Keratinocyte (primary cell): ENCODE results near the gene MGAT5. TPM values are rescaled to one million over a fixed set of nuclear protein-coding genes. Genes with fewer than 3 reads are reported as not detected.

Source experiments
- DNase-seq: peaks from one replicate; pipeline ENCODE4 v3.0.0-alpha.2; 2011; ENCODE audit warnings: low read depth, missing footprints, low spot score
- FAIRE-seq: peaks from 2 replicates; lab custom pipeline; 2011; peaks lifted over from hg19 to GRCh38; lab: Jason Lieb, UNC
- H2AFZ ChIP-seq: 2 replicates; pipeline ENCODE4 v1.6.0; 2012; ENCODE audit warnings: low read length, control low read depth, inconsistent platforms; ENCODE audit not compliant: control insufficient read depth
- H3K27ac ChIP-seq: 2 replicates; pipeline ENCODE4 v1.5.1; 2011; ENCODE audit warnings: low read length; ENCODE audit not compliant: control insufficient read depth, insufficient read depth
- H3K27me3 ChIP-seq: 3 replicates; pipeline ENCODE4 v1.6.0; 2011; ENCODE audit warnings: low read length; ENCODE audit not compliant: control insufficient read depth, insufficient read depth; ENCODE audit errors: extremely low read depth
- H3K36me3 ChIP-seq, 2 experiments: 2 replicates in 1 of 2; 3 replicates in 1 of 2; pipeline ENCODE4 v1.5.1; 2011; ENCODE audit warnings: low read length in 2 of 2, mild to moderate bottlenecking in 1 of 2; ENCODE audit not compliant: control insufficient read depth in 2 of 2, insufficient read depth in 2 of 2; ENCODE audit errors: extremely low read depth in 1 of 2
- H3K4me1 ChIP-seq: 3 replicates; pipeline ENCODE4 v1.5.1; 2011; ENCODE audit warnings: low read length; ENCODE audit not compliant: control insufficient read depth, insufficient read depth; ENCODE audit errors: extremely low read depth
- H3K4me2 ChIP-seq: 3 replicates; pipeline ENCODE4 v1.6.0; 2011; ENCODE audit warnings: low read depth, low read length; ENCODE audit not compliant: control insufficient read depth, insufficient read depth; ENCODE audit errors: extremely low read depth
- H3K4me3 ChIP-seq, 3 experiments: fragments of 200-600 bp in 1 of 3; sonication (generic) in 1 of 3; 2 replicates in 2 of 3; 3 replicates in 1 of 3; pipeline ENCODE4 v1.5.1; 2011 to 2016; ENCODE audit warnings: low read length in 3 of 3, mild to moderate bottlenecking in 3 of 3, control low read depth in 2 of 3, inconsistent platforms in 1 of 3, low read depth in 1 of 3, mixed read lengths in 1 of 3, mixed run types in 1 of 3, moderate library complexity in 1 of 3; ENCODE audit not compliant: control insufficient read depth in 2 of 3, insufficient read depth in 2 of 3; ENCODE audit errors: extremely low read depth in 1 of 3
- H3K79me2 ChIP-seq: 2 replicates; pipeline ENCODE4 v1.6.0; 2012; ENCODE audit warnings: low read length; ENCODE audit not compliant: control insufficient read depth, insufficient read depth
- H3K9ac ChIP-seq: 3 replicates; pipeline ENCODE4 v1.6.0; 2011; ENCODE audit warnings: low read length; ENCODE audit not compliant: control insufficient read depth, insufficient read depth; ENCODE audit errors: extremely low read depth
- H3K9me1 ChIP-seq: 3 replicates; pipeline ENCODE4 v1.6.0; 2011; ENCODE audit warnings: low read length; ENCODE audit not compliant: control insufficient read depth, insufficient read depth; ENCODE audit errors: extremely low read depth
- H3K9me3 ChIP-seq: 2 replicates; pipeline ENCODE4 v1.5.1; 2012; ENCODE audit warnings: low read depth, low read length; ENCODE audit not compliant: control insufficient read depth
- H4K20me1 ChIP-seq: 3 replicates; pipeline ENCODE4 v1.6.0; 2011; ENCODE audit warnings: low read length; ENCODE audit not compliant: control insufficient read depth, insufficient read depth; ENCODE audit errors: extremely low read depth
- CTCF ChIP-seq, 3 experiments: IDR thresholded peaks in 1 of 3; conservative IDR thresholded peaks in 1 of 3; optimal IDR thresholded peaks in 1 of 3; 2 replicates in 2 of 3; 3 replicates in 1 of 3; pipeline versions ENCODE3 to v1.5.1; 2011; ENCODE audit warnings: low read length in 3 of 3, mild to moderate bottlenecking in 3 of 3, moderate library complexity in 2 of 3, control low read depth in 1 of 3, inconsistent platforms in 1 of 3; ENCODE audit not compliant: insufficient read depth in 2 of 3; ENCODE audit errors: extremely low read depth in 1 of 3
- EZH2 ChIP-seq: IDR thresholded peaks from one replicate; pipeline ENCODE4 v1.6.1; 2012; ENCODE audit warnings: inconsistent platforms, mild to moderate bottlenecking, low read length, moderate library complexity
- dilution Hi-C: fragments of 300-500 bp; cut with MboI; formaldehyde crosslinking; loops from one replicate; pipeline ENCODE4 v1.7.0; 2020; ENCODE audit warnings: low sequenced_read_pairs; ENCODE audit not compliant: extremely low pct_ligation_motif_present
- polyA plus RNA-seq, 5 experiments: library from polyadenylated mRNA; depleted of rRNA in 3 of 5; stranded (reverse) in 3 of 5; stranded (forward) in 1 of 5; unstranded in 1 of 5; fragments of >200 nt; gene quantifications; 1 replicate in 1 of 5; 2 replicates in 3 of 5; 3 replicates in 1 of 5; pipeline versions ENCODE4 v1.2.1 to v1.2.3, GENCODE V29; 2011 to 2012; ENCODE audit warnings: missing spikeins in 2 of 5, low read depth in 1 of 5, low replicate concordance in 1 of 5

Gene MGAT5
- polyA plus RNA-seq, 1 donor (not counting 4 experiments of a cell fraction or from before 2014, with no cell fraction given), result 23.0 TPM

- Histone ChIP-seq H3K4me2 (no peak overlapping the region), H3K9ac (no peak overlapping the region), H2AFZ (no peak overlapping the region), H3K4me3 (no peak overlapping the region), H3K27me3 (no peaks in the 10 kb centered on the region), H3K9me1 (no peaks in the 10 kb centered on the region), H4K20me1 (no peaks in the 10 kb centered on the region), H3K9me3 (no peaks in the 10 kb centered on the region), H3K36me3 (peaks cover 0 to 2% of the 10 kb centered on the region in 2 experiments), H3K27ac (no peak overlapping the region), H3K79me2 (no peaks in the 10 kb centered on the region), H3K4me1 (peaks cover 4% of the 10 kb centered on the region)
- DNase-seq, result no peak
- TF ChIP-seq EZH2 (no peak), CTCF (optimal IDR thresholded peaks at IDR 0.05 in 1 of 3, IDR thresholded peaks at IDR 0.05 in 1 of 3, conservative IDR thresholded peaks at IDR 0.05 in 1 of 3; ENCODE audit: extremely low read depth in 1 of 3, insufficient read depth in 2 of 3, low read length in 3 of 3) (no peak)
- no peak for FAIRE-seq
- dilution Hi-C loops, result no loop called here
These were observed 132.4 kb downstream of the MGAT5 start for GRCh38 chr2:134386310-134386709.

- H3K4me2 ChIP-seq, result no peak overlapping the region
These were observed 135.5 kb downstream of the MGAT5 start for GRCh38 chr2:134389381-134389780.

More at GRCh38 chr2:134389381-134389780, 135.5 kb downstream of the MGAT5 start:
- no peaks in the 10 kb centered on the region for H3K27me3 ChIP-seq
- peaks cover 0 to 2% of the 10 kb centered on the region in 2 experiments for H3K36me3 ChIP-seq
- DNase-seq, result no peak
- FAIRE-seq, result peak; percentile 71
- no peaks in the 10 kb centered on the region for H3K9me1 ChIP-seq
- H4K20me1 ChIP-seq, result no peaks in the 10 kb centered on the region
- H3K27ac ChIP-seq, result no peak overlapping the region
- H3K9ac ChIP-seq, result no peak overlapping the region
- dilution Hi-C loops, result no loop called here
- H3K79me2 ChIP-seq, result no peaks in the 10 kb centered on the region
- H3K9me3 ChIP-seq, result no peaks in the 10 kb centered on the region
- TF ChIP-seq CTCF (optimal IDR thresholded peaks at IDR 0.05 in 1 of 3, IDR thresholded peaks at IDR 0.05 in 1 of 3, conservative IDR thresholded peaks at IDR 0.05 in 1 of 3; ENCODE audit: extremely low read depth in 1 of 3, insufficient read depth in 2 of 3, low read length in 3 of 3) (no peak), EZH2 (no peak)
- H3K4me1 ChIP-seq, result peaks cover 17% of the 10 kb centered on the region
- no peak overlapping the region for H3K4me3 ChIP-seq
- H2AFZ ChIP-seq, result no peak overlapping the region
